ENCODE data around the gene ZRANB3.

GRCh38 chr2:135532581-135532980 lies 1.6 kb upstream of the ZRANB3 start:
- TF ChIP-seq CTCF (IDR thresholded peaks at IDR 0.05) (no peak), POLR2A (IDR thresholded peaks at IDR 0.05) (no peak)
